GM18519 (cell line): Measurements from ENCODE around the gene RGSL1.

Experiments
- ATAC-seq: cut with Tn5 transposase; IDR thresholded peaks from one replicate; pipeline ENCODE4 v1.9.1; 2021; ENCODE audit warnings: mild to moderate bottlenecking, moderate library complexity; ENCODE audit not compliant: unreplicated experiment, low FRiP score

The RGSL1 gene

GRCh38 chr1:182586380-182586779 lies 136.4 kb downstream of the RGSL1 start:
- ATAC-seq, result no peak

GRCh38 chr1:182587093-182587492 lies 137.1 kb downstream of the RGSL1 start:
- no peak for ATAC-seq

GRCh38 chr1:182587666-182588499 lies 137.9 kb downstream of the RGSL1 start:
- no peak for ATAC-seq

GRCh38 chr1:182588500-182589396 lies 138.8 kb downstream of the RGSL1 start, which contains the start of gene RNASEL:
TSS of gene RNASEL (minus strand) at chr1:182589256. CDS start at chr1:182586806, 2,450 bp downstream.
- peak; percentile 73 for ATAC-seq

GRCh38 chr1:182589520-182589919 lies 139.6 kb downstream of the RGSL1 start:
- no peak for ATAC-seq

- ATAC-seq, result no peak
Measured at GRCh38 chr1:182589931-182590330, 140.0 kb downstream of the RGSL1 start.

- ATAC-seq, result no peak
Measured at GRCh38 chr1:182595641-182596240, 145.8 kb downstream of the RGSL1 start.

- no peak for ATAC-seq
Measured at GRCh38 chr1:182596934-182597333, 147.0 kb downstream of the RGSL1 start.

GRCh38 chr1:182598296-182598695 lies 148.3 kb downstream of the RGSL1 start:
- no peak for ATAC-seq

- no peak for ATAC-seq
Measured at GRCh38 chr1:182599339-182599738, 149.4 kb downstream of the RGSL1 start.

GRCh38 chr1:182600036-182600713 lies 150.2 kb downstream of the RGSL1 start:
- ATAC-seq, result no peak

GRCh38 chr1:182600745-182601415 lies 150.9 kb downstream of the RGSL1 start:
- no peak for ATAC-seq

GRCh38 chr1:182601416-182601786 lies 151.5 kb downstream of the RGSL1 start:
- no peak for ATAC-seq

GRCh38 chr1:182601913-182602312 lies 152.0 kb downstream of the RGSL1 start:
- no peak for ATAC-seq

- no peak for ATAC-seq
Measured at GRCh38 chr1:182602935-182603645, 153.1 kb downstream of the RGSL1 start.

- ATAC-seq, result no peak
Measured at GRCh38 chr1:182603646-182604174, 153.8 kb downstream of the RGSL1 start.

GRCh38 chr1:182604175-182605164 lies 154.5 kb downstream of the RGSL1 start, which contains the start of gene RGS16:
TSS of gene RGS16 (minus strand) at chr1:182604389. CDS start at chr1:182604259, 130 bp downstream.
- ATAC-seq, result peak; percentile 55

- ATAC-seq, result no peak
Measured at GRCh38 chr1:182607566-182607965, 157.6 kb downstream of the RGSL1 start.
